ENCODE data around the gene PDK1. TPM values are rescaled to one million over a fixed set of nuclear protein-coding genes. Genes with fewer than 3 reads are reported as not detected.

PDK1 gene
- total RNA-seq, 1 experiment from 2014 or later: 6.8 TPM

GRCh38 chr2:172643142-172643541 lies 87.3 kb downstream of the PDK1 start:
- Histone ChIP-seq H3K4me1 (ENCODE audit: insufficient read depth, low read length, poor library complexity, severe bottlenecking) (no peaks in the 10 kb centered on the region), H3K36me3 (ENCODE audit: insufficient read depth, low read length, poor library complexity, severe bottlenecking) (no peaks in the 10 kb centered on the region), H3K27me3 (replicated peaks; ENCODE audit: insufficient read depth, low read depth, low read length, poor library complexity) (no peaks in the 10 kb centered on the region), H3K4me3 (ENCODE audit: low read depth, low read length, poor library complexity, severe bottlenecking) (no peak overlapping the region), H3K9me3 (ENCODE audit: low read depth, low read length, poor library complexity, severe bottlenecking) (no peaks in the 10 kb centered on the region), H3K27ac (ENCODE audit: low read depth, low read length, poor library complexity, severe bottlenecking) (no peak overlapping the region)
- intact Hi-C loops (cut with micrococcal nuclease; ENCODE audit: unreplicated experiment): no loop called here
- CTCF ChIA-PET: no interaction called here
- POLR2A ChIA-PET (ENCODE audit: low non-redundant PET): interaction anchor here (0.6 kb wide), 1 partner anchor 1290 kb away, joined by 3 read pairs; no protein-coding TSS in a partner anchor
- TF ChIP-seq EZH2 (IDR thresholded peaks at IDR 0.05; ENCODE audit: borderline replicate concordance, low read depth, low read length, poor library complexity, severe bottlenecking) (no peak), CTCF (conservative IDR thresholded peaks at IDR 0.05; ENCODE audit: low read depth, low read length) (no peak)
- no TSS peak for BruUV-seq (replicated peaks)
- no peak for DNase-seq (ENCODE audit: low spot score)

GRCh38 chr2:172647439-172647838 lies 91.5 kb downstream of the PDK1 start:
- intact Hi-C loops (cut with micrococcal nuclease; ENCODE audit: unreplicated experiment): no loop called here
- POLR2A ChIA-PET (ENCODE audit: low non-redundant PET): no interaction called here
- Histone ChIP-seq H3K36me3 (ENCODE audit: insufficient read depth, low read length, poor library complexity, severe bottlenecking) (no peaks in the 10 kb centered on the region), H3K4me3 (ENCODE audit: low read depth, low read length, poor library complexity, severe bottlenecking) (no peak overlapping the region), H3K27ac (ENCODE audit: low read depth, low read length, poor library complexity, severe bottlenecking) (no peak overlapping the region), H3K9me3 (ENCODE audit: low read depth, low read length, poor library complexity, severe bottlenecking) (no peaks in the 10 kb centered on the region), H3K27me3 (replicated peaks; ENCODE audit: insufficient read depth, low read depth, low read length, poor library complexity) (no peaks in the 10 kb centered on the region), H3K4me1 (ENCODE audit: insufficient read depth, low read length, poor library complexity, severe bottlenecking) (no peaks in the 10 kb centered on the region)
- no peak for TF ChIP-seq CTCF (conservative IDR thresholded peaks at IDR 0.05; ENCODE audit: low read depth, low read length)
- TF ChIP-seq EZH2 (IDR thresholded peaks at IDR 0.05; ENCODE audit: borderline replicate concordance, low read depth, low read length, poor library complexity, severe bottlenecking): no peak
- CTCF ChIA-PET: no interaction called here
- no peak for DNase-seq (ENCODE audit: low spot score)
- no TSS peak for BruUV-seq (replicated peaks)

DNA sequence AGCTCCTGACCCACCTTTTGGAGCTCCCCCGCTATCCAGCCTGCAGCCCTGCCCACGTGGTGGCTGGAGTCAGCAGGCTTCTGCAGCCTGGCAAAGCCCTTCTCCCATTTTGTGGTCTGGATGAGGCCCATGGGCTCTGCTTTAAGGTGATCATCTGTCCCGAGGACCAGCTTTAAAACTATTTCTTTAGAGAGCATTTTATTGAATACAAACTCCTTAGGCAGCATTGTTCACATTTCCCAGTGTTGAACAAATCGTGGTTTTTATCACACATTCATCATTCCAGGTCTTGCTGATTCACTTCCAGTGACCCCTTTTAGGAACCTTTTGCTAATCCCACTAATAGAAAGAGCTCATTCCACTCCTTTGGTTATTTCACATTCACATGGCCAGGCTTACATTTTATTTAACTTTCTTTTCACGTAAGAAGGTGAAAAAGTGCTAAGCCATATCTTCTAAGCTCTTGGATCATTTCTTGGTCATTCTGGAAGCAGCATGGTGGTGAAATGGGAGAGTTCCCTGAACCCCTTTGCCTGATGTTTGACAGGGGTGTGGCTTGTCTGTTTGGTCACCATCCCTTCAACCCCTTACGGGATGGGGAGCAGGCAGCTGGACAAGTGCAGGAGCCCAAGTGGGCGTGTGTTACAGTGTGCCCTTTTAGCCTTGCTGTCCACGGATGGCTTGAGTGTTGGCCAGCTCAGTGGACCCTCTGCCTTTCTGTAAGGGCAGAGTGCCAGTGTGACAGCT lies 99.4 kb downstream of the PDK1 start:
- no peak overlapping the region for H3K27ac ChIP-seq (ENCODE audit: low read depth, low read length, poor library complexity, severe bottlenecking)
- TF ChIP-seq EZH2 (IDR thresholded peaks at IDR 0.05; ENCODE audit: borderline replicate concordance, low read depth, low read length, poor library complexity, severe bottlenecking) (no peak), CTCF (conservative IDR thresholded peaks at IDR 0.05; ENCODE audit: low read depth, low read length) (no peak)
- ChIA-PET CTCF (interaction anchor here (0.6 kb wide), 1 partner anchor 43 kb away, joined by 3 read pairs; no protein-coding TSS in a partner anchor), POLR2A (ENCODE audit: low non-redundant PET) (no interaction called here)
- H3K9me3 ChIP-seq (ENCODE audit: low read depth, low read length, poor library complexity, severe bottlenecking): no peaks in the 10 kb centered on the region
- intact Hi-C loops (cut with micrococcal nuclease; ENCODE audit: unreplicated experiment): no loop called here
- no peaks in the 10 kb centered on the region for H3K36me3 ChIP-seq (ENCODE audit: insufficient read depth, low read length, poor library complexity, severe bottlenecking)
- DNase-seq (ENCODE audit: low spot score): no peak
- no peaks in the 10 kb centered on the region for H3K27me3 ChIP-seq (replicated peaks; ENCODE audit: insufficient read depth, low read depth, low read length, poor library complexity)
- no peak overlapping the region for H3K4me3 ChIP-seq (ENCODE audit: low read depth, low read length, poor library complexity, severe bottlenecking)
- no TSS peak for BruUV-seq (replicated peaks)
- H3K4me1 ChIP-seq (ENCODE audit: insufficient read depth, low read length, poor library complexity, severe bottlenecking): no peaks in the 10 kb centered on the region

All from A673 (cell line).